NOMO-1 (cell line): ENCODE data around the gene BRD3OS.
"Not testable (repeated sequence)": the region's sequence is repeated elsewhere in the genome, so short reads cannot be mapped to it uniquely, and the experiment has no call there.

Experiments used
- DNase-seq, 2 experiments: peaks; one replicate each; lab custom pipeline; 2025; ENCODE audit not compliant: unreplicated experiment in 2 of 2; lab: John Stamatoyannopoulos, UW

Gene BRD3OS

GRCh38 chr9:133987946-133988665, 37.2 kb upstream of the BRD3OS start:
- DNase-seq = no peak

GRCh38 chr9:133988771-133989170, 36.5 kb upstream of the BRD3OS start:
- DNase-seq = not testable (repeated sequence)

- DNase-seq = no peak
These were observed 35.5 kb upstream of the BRD3OS start for GRCh38 chr9:133989625-133990365.

GRCh38 chr9:133990366-133991213, 34.7 kb upstream of the BRD3OS start:
- DNase-seq = no peak

- DNase-seq = peak; percentile 1 to 5
These were observed 33.9 kb upstream of the BRD3OS start for GRCh38 chr9:133991214-133991921.

GRCh38 chr9:133991964-133992779, 33.1 kb upstream of the BRD3OS start, which contains the start of gene VAV2:
VAV2 (minus strand) TSS chr9:133992324; CDS start chr9:133992278, 46 bp downstream.
- peak; percentile 53 to 60 for DNase-seq

- DNase-seq = peak; percentile 74 to 77
These were observed 32.3 kb upstream of the BRD3OS start for GRCh38 chr9:133992780-133993634.

GRCh38 chr9:133993635-133994253, 31.5 kb upstream of the BRD3OS start:
- DNase-seq = no peak

GRCh38 chr9:133994353-133995011, 30.8 kb upstream of the BRD3OS start:
- DNase-seq = peak; percentile 30 to 58

GRCh38 chr9:133995012-133995896, 30.0 kb upstream of the BRD3OS start:
- no peak for DNase-seq

- DNase-seq = no peak
These were observed 28.5 kb upstream of the BRD3OS start for GRCh38 chr9:133996531-133997520.

- DNase-seq = no peak
These were observed 27.7 kb upstream of the BRD3OS start for GRCh38 chr9:133997584-133997983.

- DNase-seq = no peak
These were observed 26.2 kb upstream of the BRD3OS start for GRCh38 chr9:133998915-133999595.

GRCh38 chr9:133999851-134000265, 25.4 kb upstream of the BRD3OS start:
- DNase-seq = no peak

- no peak for DNase-seq
These were observed 22.5 kb upstream of the BRD3OS start for GRCh38 chr9:134002796-134003195.
